B cell (primary cell): ENCODE measurements around the gene ITPK1. TPM values are rescaled to one million over a fixed set of nuclear protein-coding genes. Genes with fewer than 3 reads are reported as not detected.

ENCODE experiments used
- ATAC-seq: fragments of 200-7000 bp; cut with Tn5 transposase; one replicate; pipeline ENCODE4 v1.10.0; 2021; ENCODE audit warnings: low read depth, mild to moderate bottlenecking, moderate number of reproducible peaks, moderate library complexity
- CTCF ChIA-PET: fragments of 350-600 bp; sonication (Branson Sonifier 250); formaldehyde crosslinking; loops from one replicate; lab custom pipeline; 2021; ENCODE audit warnings: antibody characterized with exemption, inconsistent platforms; lab: Charles Lee
- POLR2A ChIA-PET: fragments of 350-600 bp; sonication (Branson Sonifier 250); formaldehyde crosslinking; loops from one replicate; lab custom pipeline; 2021; ENCODE audit warnings: antibody characterized with exemption; lab: Charles Lee
- DNase-seq: peaks from one replicate; pipeline ENCODE4 v3.0.0; 2013
- H2AFZ ChIP-seq: 2 replicates; pipeline ENCODE4 v1.6.1; 2012; ENCODE audit warnings: mild to moderate bottlenecking, low read depth, low read length; ENCODE audit not compliant: insufficient read depth, poor library complexity, severe bottlenecking
- H3K27ac ChIP-seq, 2 donors: 1 replicate in 1 of 2; 2 replicates in 1 of 2; pipeline ENCODE4 v1.5.1; 2012 to 2013; ENCODE audit warnings: low read length in 2 of 2, mild to moderate bottlenecking in 2 of 2, moderate library complexity in 1 of 2
- H3K27me3 ChIP-seq, 4 experiments: fragments of 200-600 bp in 1 of 4; sonication (generic) in 1 of 4; replicated peaks in 1 of 4; 1 replicate in 2 of 4; 2 replicates in 2 of 4; pipeline versions ENCODE4 v1.6.1 to v1.7.0; 2013 to 2016; ENCODE audit warnings: low read length in 3 of 4, mild to moderate bottlenecking in 2 of 4, mixed read lengths in 1 of 4, moderate library complexity in 1 of 4; ENCODE audit not compliant: insufficient read depth in 4 of 4, control insufficient read depth in 3 of 4; ENCODE audit errors: control extremely low read depth in 1 of 4
- H3K36me3 ChIP-seq, 2 experiments: replicated peaks in 1 of 2; 1 replicate in 1 of 2; 2 replicates in 1 of 2; pipeline versions ENCODE4 v1.6.1 to v1.7.1; 2013; ENCODE audit warnings: low read length in 1 of 2; ENCODE audit not compliant: insufficient read depth in 2 of 2, control insufficient read depth in 1 of 2; ENCODE audit errors: control extremely low read depth in 1 of 2, extremely low read depth in 1 of 2
- H3K4me1 ChIP-seq, 2 donors: fragments of 200-600 bp in 1 of 2; sonication (generic) in 1 of 2; 1 replicate in 1 of 2; 2 replicates in 1 of 2; pipeline versions ENCODE4 v1.5.1 to v1.6.1; 2013 to 2017; ENCODE audit warnings: low read length in 2 of 2; ENCODE audit not compliant: control insufficient read depth in 2 of 2, insufficient read depth in 2 of 2
- H3K4me2 ChIP-seq: replicated peaks from 2 replicates; pipeline ENCODE3; 2012; ENCODE audit warnings: mild to moderate bottlenecking, low read depth, low read length; ENCODE audit not compliant: poor library complexity, severe bottlenecking
- H3K4me3 ChIP-seq, 5 experiments: fragments of 200-600 bp in 1 of 5; sonication (generic) in 1 of 5; 1 replicate in 3 of 5; 2 replicates in 2 of 5; pipeline versions ENCODE4 v1.5.1 to v1.7.0; 2011 to 2016; ENCODE audit warnings: low read length in 4 of 5, mild to moderate bottlenecking in 4 of 5, low read depth in 2 of 5, control low read depth in 1 of 5, moderate library complexity in 1 of 5; ENCODE audit not compliant: insufficient read depth in 1 of 5; ENCODE audit errors: control extremely low read depth in 1 of 5, extremely low read depth in 1 of 5
- H3K79me2 ChIP-seq: fragments of 200-600 bp; sonication (generic); one replicate; pipeline ENCODE4 v1.6.0; 2016; ENCODE audit warnings: low read length; ENCODE audit not compliant: control insufficient read depth, insufficient read depth
- H3K9ac ChIP-seq: fragments of 200-600 bp; sonication (generic); 2 replicates; pipeline ENCODE4 v1.6.1; 2017; ENCODE audit warnings: mild to moderate bottlenecking, low read length, moderate library complexity
- H3K9me3 ChIP-seq, 3 donors: one replicate each; pipeline versions ENCODE4 v1.6.1 to v1.7.1; 2013; ENCODE audit warnings: low read length in 2 of 3; ENCODE audit not compliant: control insufficient read depth in 2 of 3, insufficient read depth in 1 of 3; ENCODE audit errors: control extremely low read depth in 1 of 3
- H4K20me1 ChIP-seq: 2 replicates; pipeline ENCODE4 v1.6.0; 2012; ENCODE audit warnings: mild to moderate bottlenecking, low read length; ENCODE audit not compliant: insufficient read depth, control insufficient read depth, poor library complexity, severe bottlenecking
- H3K27ac Mint-ChIP-seq: one replicate; pipeline ENCODE4 v1.8.0; 2021; ENCODE audit warnings: mixed read lengths
- H3K27me3 Mint-ChIP-seq: one replicate; pipeline ENCODE4 v1.8.0; 2021; ENCODE audit warnings: mixed read lengths
- H3K4me1 Mint-ChIP-seq: one replicate; pipeline ENCODE4 v1.8.0; 2021; ENCODE audit warnings: mixed read lengths
- H3K4me3 Mint-ChIP-seq: one replicate; pipeline ENCODE4 v1.8.0; 2021; ENCODE audit warnings: mixed read lengths
- H3K9me3 Mint-ChIP-seq: one replicate; pipeline ENCODE4 v1.8.0; 2022; ENCODE audit warnings: mixed read lengths; ENCODE audit not compliant: insufficient read depth
- EZH2 ChIP-seq: IDR thresholded peaks from 2 replicates; pipeline ENCODE4 v1.6.1; 2012; ENCODE audit warnings: borderline replicate concordance, low read depth, mild to moderate bottlenecking, moderate library complexity, low read length; ENCODE audit not compliant: insufficient read depth, poor library complexity, severe bottlenecking
- WGBS: methylation state at CpG from one replicate; pipeline ENCODE4 v1.1.5; 2013; ENCODE audit warnings: missing lambda C conversion rate; ENCODE audit not compliant: insufficient coverage; 5-methylcytosine and 5-hydroxymethylcytosine counted together
- intact Hi-C: fragments of 100-400 bp; cut with micrococcal nuclease; formaldehyde crosslinking; loops from one replicate; pipeline ENCODE4 v1.10.0; 2022
- polyA plus RNA-seq: library from polyadenylated mRNA; depleted of rRNA; stranded (reverse); fragments of >200 nt; gene quantifications from 2 replicates; pipeline ENCODE4 v1.2.3, GENCODE V29; 2012
- total RNA-seq, 2 donors: library from RNA; stranded (reverse); fragments of 120-200 nt in 1 of 2; gene quantifications; 1 replicate in 1 of 2; 2 replicates in 1 of 2; pipeline versions ENCODE4 v1.2.3 to v1.2.4, GENCODE V29; 2013 to 2022
- TF ChIP-seq, protein P1 (sequence below): fragments of 200-600 bp; IDR thresholded peaks from one replicate; pipeline ENCODE4 v1.8.0; 2022; ENCODE audit warnings: antibody characterized with exemption, mild to moderate bottlenecking

The ITPK1 gene
- total and polyA plus RNA-seq, 2 donors (not counting 1 experiment from before 2014, with no cell fraction given), result 46.0 to 46.9 TPM

DNA sequence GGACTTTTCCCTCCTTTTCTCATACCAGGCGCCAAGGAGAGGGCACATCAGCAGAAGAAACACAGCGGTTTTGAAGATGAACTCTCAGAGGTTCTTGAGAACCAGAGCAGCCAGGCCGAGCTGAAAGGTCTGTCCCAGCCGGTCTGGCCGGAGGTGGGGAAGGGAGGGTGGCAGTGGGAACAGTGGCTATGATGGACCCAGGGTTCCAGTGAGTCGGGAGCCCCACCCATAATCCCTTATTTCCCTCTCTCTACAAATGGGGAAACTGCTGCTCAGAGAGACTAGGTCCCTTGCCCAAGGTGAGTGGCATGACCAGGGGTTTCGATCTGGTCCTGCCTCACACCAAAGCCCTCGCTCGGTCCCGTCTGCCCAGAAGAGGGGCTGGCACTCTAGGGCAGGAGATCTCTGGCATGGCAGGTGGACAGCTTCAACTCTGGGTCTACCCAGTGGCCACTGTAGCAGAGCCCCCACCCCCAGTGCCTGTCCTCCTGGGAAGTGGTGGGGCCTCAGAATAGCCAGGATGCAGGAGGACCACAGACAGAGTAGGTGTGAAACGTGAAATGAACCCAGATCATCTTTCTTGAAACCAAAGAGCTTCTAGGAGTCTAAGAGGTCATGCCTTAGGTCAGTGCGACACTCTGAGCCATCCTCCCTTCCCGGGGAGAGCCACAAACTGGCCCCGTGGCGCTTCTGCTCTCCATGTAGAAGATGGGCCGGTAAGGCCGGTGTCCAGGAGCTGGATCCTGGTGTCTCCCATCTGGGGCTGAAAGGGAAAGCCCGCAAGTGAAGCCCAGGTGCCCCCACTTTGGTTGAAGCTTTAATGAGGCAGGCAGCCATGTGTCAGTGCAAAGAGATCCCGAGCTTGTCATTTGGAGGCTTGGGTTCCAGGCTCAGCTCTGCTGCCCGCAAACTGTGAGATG lies 185.8 kb downstream of the ITPK1 start:
- no peak overlapping the region for H3K4me3 ChIP-seq
- H3K9me3 Mint-ChIP-seq, result no peaks in the 10 kb centered on the region
- no peaks in the 10 kb centered on the region for H3K36me3 ChIP-seq
- TF ChIP-seq EZH2, result no peak
- TF ChIP-seq, protein P1, sequence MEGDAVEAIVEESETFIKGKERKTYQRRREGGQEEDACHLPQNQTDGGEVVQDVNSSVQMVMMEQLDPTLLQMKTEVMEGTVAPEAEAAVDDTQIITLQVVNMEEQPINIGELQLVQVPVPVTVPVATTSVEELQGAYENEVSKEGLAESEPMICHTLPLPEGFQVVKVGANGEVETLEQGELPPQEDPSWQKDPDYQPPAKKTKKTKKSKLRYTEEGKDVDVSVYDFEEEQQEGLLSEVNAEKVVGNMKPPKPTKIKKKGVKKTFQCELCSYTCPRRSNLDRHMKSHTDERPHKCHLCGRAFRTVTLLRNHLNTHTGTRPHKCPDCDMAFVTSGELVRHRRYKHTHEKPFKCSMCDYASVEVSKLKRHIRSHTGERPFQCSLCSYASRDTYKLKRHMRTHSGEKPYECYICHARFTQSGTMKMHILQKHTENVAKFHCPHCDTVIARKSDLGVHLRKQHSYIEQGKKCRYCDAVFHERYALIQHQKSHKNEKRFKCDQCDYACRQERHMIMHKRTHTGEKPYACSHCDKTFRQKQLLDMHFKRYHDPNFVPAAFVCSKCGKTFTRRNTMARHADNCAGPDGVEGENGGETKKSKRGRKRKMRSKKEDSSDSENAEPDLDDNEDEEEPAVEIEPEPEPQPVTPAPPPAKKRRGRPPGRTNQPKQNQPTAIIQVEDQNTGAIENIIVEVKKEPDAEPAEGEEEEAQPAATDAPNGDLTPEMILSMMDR, result no peak
- 87% methylated on average over 18 of the region's 20 CpGs for WGBS
- no peaks in the 10 kb centered on the region for H3K79me2 ChIP-seq
- no peak overlapping the region for H2AFZ ChIP-seq
- no peak overlapping the region for H3K27ac ChIP-seq
- H3K9ac ChIP-seq, result no peak overlapping the region
- no peak overlapping the region for H3K27ac Mint-ChIP-seq
- no peaks in the 10 kb centered on the region for H4K20me1 ChIP-seq
- peaks cover 0 to 3% (median 0%) of the 10 kb centered on the region in 4 experiments for H3K27me3 ChIP-seq
- H3K9me3 ChIP-seq, result peaks cover 0 to 2% (median 0%) of the 10 kb centered on the region in 3 donors
- no peaks in the 10 kb centered on the region for H3K4me1 Mint-ChIP-seq
- intact Hi-C loops, result no loop called here
- H3K4me1 ChIP-seq, result no peaks in the 10 kb centered on the region
- H3K27me3 Mint-ChIP-seq, result peaks cover 8% of the 10 kb centered on the region
- no peak for ATAC-seq
- no peak overlapping the region for H3K4me2 ChIP-seq
- no peak overlapping the region for H3K4me3 Mint-ChIP-seq
- ChIA-PET POLR2A (no interaction called here), CTCF (no interaction called here)
- DNase-seq, result no peak
